ENCODE results near the gene TMEM134.
"Not testable (repeated sequence)": the region's sequence is repeated elsewhere in the genome, so short reads cannot be mapped to it uniquely, and the experiment has no call there.

TMEM134 gene

GRCh38 chr11:67482275-67482826 is 13.3 kb upstream of the TMEM134 start:
- DNase-seq (ENCODE audit: low read depth): no peak
- H3K4me3 ChIP-seq (ENCODE audit: low read length): peak overlapping the region; percentile 66
- TF ChIP-seq CTCF (conservative IDR thresholded peaks at IDR 0.05; ENCODE audit: low read depth, low read length): no peak

- DNase-seq (ENCODE audit: low read depth); H3K4me3 ChIP-seq (ENCODE audit: low read length): not testable (repeated sequence)
Observed at GRCh38 chr11:67477344-67478050, 8.4 kb upstream of the TMEM134 start.

GRCh38 chr11:67476692-67477091 is 7.6 kb upstream of the TMEM134 start:
- DNase-seq (ENCODE audit: low read depth); H3K4me3 ChIP-seq (ENCODE audit: low read length): not testable (repeated sequence)

- no peak overlapping the region for H3K4me3 ChIP-seq (ENCODE audit: low read length)
- TF ChIP-seq CTCF (conservative IDR thresholded peaks at IDR 0.05; ENCODE audit: low read depth, low read length): no peak
- no peak for DNase-seq (ENCODE audit: low read depth)
Observed at GRCh38 chr11:67472882-67473281, 3.8 kb upstream of the TMEM134 start.

- no peak for TF ChIP-seq CTCF (conservative IDR thresholded peaks at IDR 0.05; ENCODE audit: low read depth, low read length)
- DNase-seq (ENCODE audit: low read depth): no peak
- no peak overlapping the region for H3K4me3 ChIP-seq (ENCODE audit: low read length)
Observed at GRCh38 chr11:67470337-67471002, 1.4 kb upstream of the TMEM134 start.

- DNase-seq (ENCODE audit: low read depth): no peak
- peak overlapping the region; percentile 72 for H3K4me3 ChIP-seq (ENCODE audit: low read length)
- TF ChIP-seq CTCF (conservative IDR thresholded peaks at IDR 0.05; ENCODE audit: low read depth, low read length): no peak
Observed at GRCh38 chr11:67469508-67469811, 409 bp upstream of the TMEM134 start.

GRCh38 chr11:67468456-67468758 is 644 bp downstream of the TMEM134 start:
- peak overlapping the region; percentile 70 for H3K4me3 ChIP-seq (ENCODE audit: low read length)
- no peak for TF ChIP-seq CTCF (conservative IDR thresholded peaks at IDR 0.05; ENCODE audit: low read depth, low read length)
- no peak for DNase-seq (ENCODE audit: low read depth)

GRCh38 chr11:67468056-67468455 is 995 bp downstream of the TMEM134 start:
- no peak for TF ChIP-seq CTCF (conservative IDR thresholded peaks at IDR 0.05; ENCODE audit: low read depth, low read length)
- DNase-seq (ENCODE audit: low read depth): no peak
- peak overlapping the region; percentile 70 for H3K4me3 ChIP-seq (ENCODE audit: low read length)
